Ovary (tissue), 9 donors: ENCODE data around the gene CLBA1. TPM values are rescaled to one million over a fixed set of nuclear protein-coding genes. Genes with fewer than 3 reads are reported as not detected.

Experiments
- DNase-seq, 5 donors: peaks; one replicate each; pipeline ENCODE4 v3.0.0-alpha.2; 2019 to 2020
- H3K27ac ChIP-seq, 2 donors: fragments of 200-600 bp; one replicate each; pipeline versions ENCODE4 v1.5.1 to v1.8.0; 2019 to 2022
- H3K27me3 ChIP-seq: fragments of 200-600 bp; one replicate; pipeline ENCODE4 v1.8.0; 2022
- H3K36me3 ChIP-seq: fragments of 200-600 bp; sonication (generic); one replicate; pipeline ENCODE4 v1.5.1; 2019
- H3K4me1 ChIP-seq: one replicate; pipeline ENCODE4 v1.8.1; 2013; ENCODE audit warnings: mild to moderate bottlenecking, moderate library complexity; ENCODE audit not compliant: insufficient read depth
- H3K4me3 ChIP-seq: fragments of 200-600 bp; sonication (generic); one replicate; pipeline ENCODE4 v1.5.1; 2017
- H3K9me3 ChIP-seq, 2 donors: fragments of 200-600 bp in 1 of 2; sonication (generic) in 1 of 2; one replicate each; pipeline versions ENCODE4 v1.5.1 to v1.8.1; 2013 to 2019; ENCODE audit warnings: mild to moderate bottlenecking in 1 of 2, moderate library complexity in 1 of 2
- EP300 ChIP-seq: sonication (generic); formaldehyde crosslinking; IDR thresholded peaks from one replicate; pipeline ENCODE4 v1.6.1; 2017; ENCODE audit warnings: antibody characterized with exemption
- POLR2A ChIP-seq: fragments of 450-650 bp; IDR thresholded peaks from one replicate; pipeline ENCODE4 v1.6.1; 2017; ENCODE audit warnings: antibody characterized with exemption, mild to moderate bottlenecking, moderate library complexity
- WGBS, 3 donors: extraction: QIAGEN DNeasy Blood & Tissue Kit in 1 of 3; methylation state at CpG; one replicate each; pipeline versions ENCODE4 v1.1.5 to v1.1.7; 2013 to 2017; 5-methylcytosine and 5-hydroxymethylcytosine counted together
- intact Hi-C, 4 donors: fragments of 100-400 bp; cut with DNase I; formaldehyde crosslinking; loops; one replicate each; pipeline versions ENCODE4 v1.11.0 to v1.15.1; 2022 to 2023
- polyA plus RNA-seq, 2 donors: library from polyadenylated mRNA; stranded (reverse); fragments of 200-250 nt in 1 of 2; fragments of 350-450 nt in 1 of 2; fragmentation: Illumina TruSeq in 1 of 2; extraction: RNeasy Lipid Tissue Mini Kit (QIAGEN cat#74804) in 1 of 2; gene quantifications; one replicate each; pipeline ENCODE4 v1.2.3, GENCODE V29; 2013 to 2014
- total RNA-seq, 7 donors: library from RNA; depleted of rRNA in 2 of 7; stranded (reverse); fragments of >200 nt in 2 of 7; fragmentation: NEBNext Ultra II Directional in 3 of 7; extraction: Animal tissue kit (Norgen Biotek cat#: 25700) in 3 of 7; gene quantifications; one replicate each; pipeline versions ENCODE4 v1.1.0 to v1.2.4, GENCODE V29; 2016 to 2023
- TF ChIP-seq, protein P1 (sequence below), 3 donors: fragments of 450-650 bp in 2 of 3; fragments of 200-600 bp in 1 of 3; IDR thresholded peaks; one replicate each; pipeline versions ENCODE4 v1.5.1 to v1.8.0; 2016 to 2022; ENCODE audit warnings: antibody characterized with exemption in 3 of 3, mild to moderate bottlenecking in 1 of 3
- donor health status: DM: no; HTN: no; CAD: no; lungs with moderate emphysema.
- donor health status: DM: no; HTN: no; CAD: no.
- donor health status: Bipolar disorder and iron deficiency.
- donor health status: DM: yes; HTN: yes; CAD: no.
- donor health status: DM: no; HTN: no; CAD: no.
- donor health status: DM: yes; HTN: yes; CAD: no.

The CLBA1 gene
- total and polyA plus RNA-seq, 9 donors = 3.5 to 15.7 (median 6.7) TPM

- intact Hi-C loops = no loop called here
- H3K27ac ChIP-seq = no peak overlapping the region
- H3K9me3 ChIP-seq = no peaks in the 10 kb centered on the region
- H3K36me3 ChIP-seq = no peaks in the 10 kb centered on the region
- no peaks in the 10 kb centered on the region for H3K27me3 ChIP-seq
- WGBS, 3 donors = 85 to 91% (median 86%) methylated on average over 20 of the region's 20 CpGs
- H3K4me3 ChIP-seq = no peak overlapping the region
- TF ChIP-seq, protein P1, sequence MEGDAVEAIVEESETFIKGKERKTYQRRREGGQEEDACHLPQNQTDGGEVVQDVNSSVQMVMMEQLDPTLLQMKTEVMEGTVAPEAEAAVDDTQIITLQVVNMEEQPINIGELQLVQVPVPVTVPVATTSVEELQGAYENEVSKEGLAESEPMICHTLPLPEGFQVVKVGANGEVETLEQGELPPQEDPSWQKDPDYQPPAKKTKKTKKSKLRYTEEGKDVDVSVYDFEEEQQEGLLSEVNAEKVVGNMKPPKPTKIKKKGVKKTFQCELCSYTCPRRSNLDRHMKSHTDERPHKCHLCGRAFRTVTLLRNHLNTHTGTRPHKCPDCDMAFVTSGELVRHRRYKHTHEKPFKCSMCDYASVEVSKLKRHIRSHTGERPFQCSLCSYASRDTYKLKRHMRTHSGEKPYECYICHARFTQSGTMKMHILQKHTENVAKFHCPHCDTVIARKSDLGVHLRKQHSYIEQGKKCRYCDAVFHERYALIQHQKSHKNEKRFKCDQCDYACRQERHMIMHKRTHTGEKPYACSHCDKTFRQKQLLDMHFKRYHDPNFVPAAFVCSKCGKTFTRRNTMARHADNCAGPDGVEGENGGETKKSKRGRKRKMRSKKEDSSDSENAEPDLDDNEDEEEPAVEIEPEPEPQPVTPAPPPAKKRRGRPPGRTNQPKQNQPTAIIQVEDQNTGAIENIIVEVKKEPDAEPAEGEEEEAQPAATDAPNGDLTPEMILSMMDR (IDR thresholded peaks at IDR 0.05) = no peak
- TF ChIP-seq POLR2A = no peak
- no peak for TF ChIP-seq EP300
- DNase-seq = no peak
- H3K4me1 ChIP-seq = no peaks in the 10 kb centered on the region
These were observed 19.8 kb downstream of the CLBA1 start for GRCh38 chr14:105005329-105005928.

- DNase-seq = no peak
- 77 to 88% (median 78%) methylated on average over 21 of the region's 21 CpGs for WGBS, 3 donors
- Histone ChIP-seq H3K27ac (no peak overlapping the region), H3K9me3 (no peaks in the 10 kb centered on the region), H3K27me3 (no peaks in the 10 kb centered on the region), H3K4me1 (no peaks in the 10 kb centered on the region), H3K4me3 (no peak overlapping the region), H3K36me3 (no peaks in the 10 kb centered on the region)
- TF ChIP-seq, protein P1 (IDR thresholded peaks at IDR 0.05) = no peak
- TF ChIP-seq POLR2A (no peak), EP300 (no peak)
- intact Hi-C loops = no loop called here
These were observed 20.6 kb downstream of the CLBA1 start for GRCh38 chr14:105005929-105006830.

DNA sequence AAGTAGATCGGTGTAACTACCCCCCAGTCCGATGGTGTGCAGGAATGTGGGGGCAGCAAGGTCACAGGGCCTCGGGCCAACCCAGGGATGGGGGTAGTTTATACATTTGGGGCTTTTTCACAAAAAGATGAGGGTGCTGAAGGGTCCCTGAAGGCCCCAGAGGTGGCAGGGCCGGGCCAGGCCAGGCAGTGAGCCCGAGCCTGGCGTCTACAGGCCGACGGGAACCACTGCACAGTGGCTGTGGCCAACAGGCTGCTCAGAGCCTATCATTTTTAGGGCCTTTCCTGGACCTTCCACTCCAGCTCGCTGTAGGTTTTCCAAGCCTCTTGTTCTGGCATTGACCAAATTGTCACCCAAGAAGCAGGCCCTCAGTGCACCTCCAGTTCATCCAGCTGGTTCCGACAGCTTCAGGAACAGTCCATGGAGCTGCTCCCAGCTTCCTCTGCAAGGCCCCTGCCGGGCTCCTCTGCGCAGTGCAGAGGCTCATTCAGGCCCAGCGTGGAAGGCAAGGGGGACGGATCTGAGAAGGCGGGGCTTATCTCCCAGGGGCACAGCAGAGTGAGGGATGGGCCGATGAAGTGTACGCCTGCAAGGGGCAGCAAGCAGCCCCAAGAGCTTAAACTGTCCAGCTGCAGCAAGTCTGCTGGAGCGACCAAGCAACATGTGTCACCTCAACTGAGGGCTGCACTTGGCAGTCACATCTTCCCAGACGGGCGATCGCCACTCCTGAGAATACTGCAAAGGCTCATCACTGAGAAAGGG lies 21.4 kb downstream of the CLBA1 start:
- intact Hi-C loops = no loop called here

More for the DNA sequence above, 21.4 kb downstream of the CLBA1 start:
- TF ChIP-seq, protein P1 (IDR thresholded peaks at IDR 0.05) = no peak
- TF ChIP-seq EP300 (no peak), POLR2A (no peak)
- 58 to 74% (median 74%) methylated on average over 21 of the region's 21 CpGs for WGBS, 3 donors
- no peaks in the 10 kb centered on the region for H3K36me3 ChIP-seq
- H3K27me3 ChIP-seq = no peaks in the 10 kb centered on the region
- H3K9me3 ChIP-seq = no peaks in the 10 kb centered on the region
- no peak for DNase-seq
- H3K27ac ChIP-seq = no peak overlapping the region
- no peaks in the 10 kb centered on the region for H3K4me1 ChIP-seq
- no peak overlapping the region for H3K4me3 ChIP-seq
